Measurements from ENCODE around the gene PDE8B. TPM values are rescaled to one million over a fixed set of nuclear protein-coding genes. Genes with fewer than 3 reads are reported as not detected.

The PDE8B gene
- total RNA-seq, 1 experiment from 2014 or later = not detected

- TF ChIP-seq CTCF (conservative IDR thresholded peaks at IDR 0.05; ENCODE audit: low read depth, low read length) (no peak), EZH2phosphoT487 (IDR thresholded peaks at IDR 0.05; ENCODE audit: borderline replicate concordance, low read length) (no peak), EZH2 (IDR thresholded peaks at IDR 0.05; ENCODE audit: low read length, unreplicated experiment) (no peak)
- H3K27me3 ChIP-seq (ENCODE audit: low read length) = no peaks in the 10 kb centered on the region
- intact Hi-C loops (cut with micrococcal nuclease) = no loop called here
- DNase-seq = no peak
- H3K4me1 ChIP-seq (ENCODE audit: insufficient read depth, low read length) = no peaks in the 10 kb centered on the region
- no peak overlapping the region for H3K9ac ChIP-seq (ENCODE audit: low read length)
- BruUV-seq (replicated peaks) = no TSS peak
- CTCF ChIA-PET = no interaction called here
- no peak for ATAC-seq
- no peak overlapping the region for H3K4me3 ChIP-seq (ENCODE audit: low read length)
- no peak overlapping the region for H3K4me2 ChIP-seq (ENCODE audit: low read length)
- H3K27ac ChIP-seq (ENCODE audit: low read length) = no peak overlapping the region
- H3K79me2 ChIP-seq (ENCODE audit: low read length) = no peaks in the 10 kb centered on the region
- no peaks in the 10 kb centered on the region for H3K36me3 ChIP-seq (ENCODE audit: low read depth, low read length)
- no peaks in the 10 kb centered on the region for H3K9me3 ChIP-seq (ENCODE audit: low read length)
- no peak overlapping the region for H2AFZ ChIP-seq (ENCODE audit: low read length)
- POLR2A ChIA-PET (ENCODE audit: unreplicated experiment) = no interaction called here
- H3K9me2 ChIP-seq (replicated peaks; ENCODE audit: low read length) = no peaks in the 10 kb centered on the region
- H4K20me1 ChIP-seq (ENCODE audit: low read length) = no peaks in the 10 kb centered on the region
- no peaks in the 10 kb centered on the region for H3F3A ChIP-seq (ENCODE audit: low read length, unreplicated experiment)
Observed at GRCh38 chr5:77400645-77401044, 190.2 kb downstream of the PDE8B start.

- Histone ChIP-seq H4K20me1 (ENCODE audit: low read length) (no peaks in the 10 kb centered on the region), H3K9me3 (ENCODE audit: low read length) (no peaks in the 10 kb centered on the region), H3K9me2 (replicated peaks; ENCODE audit: low read length) (no peaks in the 10 kb centered on the region), H3K27ac (ENCODE audit: low read length) (no peak overlapping the region), H3K4me1 (ENCODE audit: insufficient read depth, low read length) (no peaks in the 10 kb centered on the region), H3K79me2 (ENCODE audit: low read length) (no peaks in the 10 kb centered on the region), H3K4me2 (ENCODE audit: low read length) (no peak overlapping the region), H3K27me3 (ENCODE audit: low read length) (no peaks in the 10 kb centered on the region), H3K4me3 (ENCODE audit: low read length) (no peak overlapping the region), H3F3A (ENCODE audit: low read length, unreplicated experiment) (no peaks in the 10 kb centered on the region), H3K36me3 (ENCODE audit: low read depth, low read length) (no peaks in the 10 kb centered on the region), H3K9ac (ENCODE audit: low read length) (no peak overlapping the region), H2AFZ (ENCODE audit: low read length) (no peak overlapping the region)
- intact Hi-C loops (cut with micrococcal nuclease) = no loop called here
- DNase-seq (no peak), ATAC-seq (no peak)
- CTCF ChIA-PET = no interaction called here
- no TSS peak for BruUV-seq (replicated peaks)
- POLR2A ChIA-PET (ENCODE audit: unreplicated experiment) = no interaction called here
- TF ChIP-seq CTCF (conservative IDR thresholded peaks at IDR 0.05; ENCODE audit: low read depth, low read length) (no peak), EZH2 (IDR thresholded peaks at IDR 0.05; ENCODE audit: low read length, unreplicated experiment) (no peak), EZH2phosphoT487 (IDR thresholded peaks at IDR 0.05; ENCODE audit: borderline replicate concordance, low read length) (no peak)
Observed at GRCh38 chr5:77402796-77403195, 192.3 kb downstream of the PDE8B start.

DNA sequence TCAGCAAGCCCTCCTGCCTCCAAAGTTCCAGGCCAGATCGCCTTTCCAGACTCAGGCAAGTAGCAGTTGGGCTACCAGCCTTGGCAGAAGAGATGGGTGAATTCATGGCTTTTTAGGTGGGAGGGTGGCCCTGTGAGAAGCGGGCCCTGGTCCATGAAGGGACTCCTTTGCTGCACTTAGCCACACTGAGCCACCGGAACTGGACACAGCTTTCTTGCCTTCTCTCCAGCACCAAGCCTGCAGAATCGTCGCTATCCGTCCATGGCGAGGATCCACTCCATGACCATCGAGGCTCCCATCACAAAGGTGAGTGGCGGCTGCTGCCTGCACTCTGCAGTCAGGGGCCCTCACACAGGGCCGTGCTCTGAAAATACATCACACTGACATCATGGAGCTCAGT is 196.7 kb downstream of the PDE8B start:
- Histone ChIP-seq H4K20me1 (ENCODE audit: low read length) (no peaks in the 10 kb centered on the region), H2AFZ (ENCODE audit: low read length) (no peak overlapping the region), H3K4me1 (ENCODE audit: insufficient read depth, low read length) (no peaks in the 10 kb centered on the region), H3K79me2 (ENCODE audit: low read length) (no peaks in the 10 kb centered on the region), H3K4me2 (ENCODE audit: low read length) (no peak overlapping the region), H3K9ac (ENCODE audit: low read length) (no peak overlapping the region), H3K4me3 (ENCODE audit: low read length) (no peak overlapping the region), H3F3A (ENCODE audit: low read length, unreplicated experiment) (no peaks in the 10 kb centered on the region), H3K27ac (ENCODE audit: low read length) (no peak overlapping the region), H3K9me3 (ENCODE audit: low read length) (no peaks in the 10 kb centered on the region), H3K36me3 (ENCODE audit: low read depth, low read length) (no peaks in the 10 kb centered on the region), H3K27me3 (ENCODE audit: low read length) (no peaks in the 10 kb centered on the region), H3K9me2 (replicated peaks; ENCODE audit: low read length) (no peaks in the 10 kb centered on the region)
- CTCF ChIA-PET = no interaction called here
- ATAC-seq (no peak), DNase-seq (no peak)
- POLR2A ChIA-PET (ENCODE audit: unreplicated experiment) = no interaction called here
- BruUV-seq (replicated peaks) = no TSS peak
- intact Hi-C loops (cut with micrococcal nuclease) = no loop called here
- TF ChIP-seq EZH2phosphoT487 (IDR thresholded peaks at IDR 0.05; ENCODE audit: borderline replicate concordance, low read length) (no peak), CTCF (conservative IDR thresholded peaks at IDR 0.05; ENCODE audit: low read depth, low read length) (no peak), EZH2 (IDR thresholded peaks at IDR 0.05; ENCODE audit: low read length, unreplicated experiment) (no peak)
